CD14-positive monocyte (primary cell): ENCODE results near the gene AGAP1. TPM values are rescaled to one million over a fixed set of nuclear protein-coding genes. Genes with fewer than 3 reads are reported as not detected.

Experiments
- DNase-seq, 3 donors: peaks; one replicate each; pipeline ENCODE4 v3.0.0-alpha.2; 2011 to 2022
- H2AFZ ChIP-seq: 2 replicates; pipeline ENCODE4 v1.6.0; 2012; ENCODE audit warnings: mild to moderate bottlenecking, low read depth, low read length, inconsistent platforms; ENCODE audit not compliant: insufficient read depth, poor library complexity, severe bottlenecking
- H3K27ac ChIP-seq, 2 donors: 1 replicate in 1 of 2; 2 replicates in 1 of 2; pipeline ENCODE4 v1.5.1; 2012 to 2013; ENCODE audit warnings: low read length in 2 of 2, control low read depth in 1 of 2, inconsistent platforms in 1 of 2, low read depth in 1 of 2, mild to moderate bottlenecking in 1 of 2
- H3K27me3 ChIP-seq, 2 donors: one replicate each; pipeline versions ENCODE4 v1.6.0 to v1.6.1; 2011 to 2013; ENCODE audit warnings: low read length in 2 of 2; ENCODE audit not compliant: control insufficient read depth in 2 of 2, insufficient read depth in 2 of 2
- H3K36me3 ChIP-seq, 2 donors: replicated peaks in 1 of 2; 1 replicate in 1 of 2; 2 replicates in 1 of 2; pipeline versions ENCODE4 v1.5.1 to v1.6.1; 2012 to 2013; ENCODE audit warnings: low read length in 2 of 2, control low read depth in 1 of 2, inconsistent platforms in 1 of 2, mild to moderate bottlenecking in 1 of 2; ENCODE audit not compliant: insufficient read depth in 2 of 2, control insufficient read depth in 1 of 2
- H3K4me1 ChIP-seq, 2 donors: 1 replicate in 1 of 2; 2 replicates in 1 of 2; pipeline versions ENCODE4 v1.5.1 to v1.6.1; 2012 to 2013; ENCODE audit warnings: low read length in 2 of 2, control low read depth in 1 of 2, inconsistent platforms in 1 of 2, mild to moderate bottlenecking in 1 of 2, moderate library complexity in 1 of 2; ENCODE audit not compliant: insufficient read depth in 2 of 2, control insufficient read depth in 1 of 2
- H3K4me2 ChIP-seq: replicated peaks from 2 replicates; pipeline ENCODE3; 2012; ENCODE audit warnings: low read length, moderate library complexity, mild to moderate bottlenecking; ENCODE audit not compliant: poor library complexity, severe bottlenecking; ENCODE audit errors: extremely low read depth
- H3K4me3 ChIP-seq, 3 experiments: fragments of 200-600 bp in 1 of 3; sonication (generic) in 1 of 3; replicated peaks in 1 of 3; 1 replicate in 2 of 3; 2 replicates in 1 of 3; pipeline ENCODE4 v1.5.1; 2011 to 2013; ENCODE audit warnings: low read length in 3 of 3, mild to moderate bottlenecking in 3 of 3, control low read depth in 2 of 3, low read depth in 2 of 3, inconsistent platforms in 1 of 3, moderate library complexity in 1 of 3
- H3K79me2 ChIP-seq: 2 replicates; pipeline ENCODE4 v1.6.0; 2012; ENCODE audit warnings: mild to moderate bottlenecking, control low read depth, inconsistent platforms, low read length, moderate library complexity; ENCODE audit not compliant: insufficient read depth
- H3K9ac ChIP-seq: 2 replicates; pipeline ENCODE4 v1.6.0; 2017; ENCODE audit warnings: low read length, mild to moderate bottlenecking; ENCODE audit not compliant: insufficient read depth, poor library complexity, severe bottlenecking
- H3K9me3 ChIP-seq, 2 donors: replicated peaks in 1 of 2; 1 replicate in 1 of 2; 2 replicates in 1 of 2; pipeline versions ENCODE4 v1.5.1 to v1.6.1; 2012 to 2013; ENCODE audit warnings: low read length in 2 of 2, control low read depth in 1 of 2; ENCODE audit not compliant: control insufficient read depth in 1 of 2, insufficient read depth in 1 of 2
- H4K20me1 ChIP-seq: 2 replicates; pipeline ENCODE4 v1.6.0; 2012; ENCODE audit warnings: mild to moderate bottlenecking, low read length, control low read depth, moderate library complexity; ENCODE audit not compliant: insufficient read depth
- H3K27ac Mint-ChIP-seq, 7 donors: one replicate each; pipeline ENCODE4 v1.8.0; 2020; ENCODE audit warnings: mild to moderate bottlenecking in 7 of 7, mixed read lengths in 7 of 7, moderate library complexity in 6 of 7, inconsistent platforms in 2 of 7
- H3K27me3 Mint-ChIP-seq, 3 donors: one replicate each; pipeline ENCODE4 v1.8.0; 2021 to 2022; ENCODE audit warnings: low read depth in 3 of 3, mild to moderate bottlenecking in 3 of 3, mixed read lengths in 3 of 3, moderate library complexity in 3 of 3, inconsistent platforms in 1 of 3
- H3K36me3 Mint-ChIP-seq, 2 donors: one replicate each; pipeline ENCODE4 v1.8.0; 2020; ENCODE audit warnings: mixed read lengths in 2 of 2, inconsistent platforms in 1 of 2, mild to moderate bottlenecking in 1 of 2
- H3K4me1 Mint-ChIP-seq: one replicate; pipeline ENCODE4 v1.8.0; 2020; ENCODE audit warnings: mild to moderate bottlenecking, mixed read lengths
- H3K4me3 Mint-ChIP-seq, 2 donors: one replicate each; pipeline ENCODE4 v1.8.0; 2020; ENCODE audit warnings: mild to moderate bottlenecking in 2 of 2, mixed read lengths in 2 of 2, moderate library complexity in 1 of 2
- H3K9me3 Mint-ChIP-seq, 7 donors: one replicate each; pipeline ENCODE4 v1.8.0; 2020 to 2022; ENCODE audit warnings: mixed read lengths in 7 of 7, mild to moderate bottlenecking in 6 of 7, moderate library complexity in 6 of 7, inconsistent platforms in 2 of 7
- CTCF ChIP-seq: fragments of 200-600 bp; IDR thresholded peaks from one replicate; pipeline ENCODE4 v1.8.0; 2022; ENCODE audit warnings: antibody characterized with exemption, mild to moderate bottlenecking
- WGBS: methylation state at CpG from one replicate; pipeline ENCODE4 v1.1.5; 2013; ENCODE audit warnings: missing lambda C conversion rate; ENCODE audit not compliant: insufficient coverage; 5-methylcytosine and 5-hydroxymethylcytosine counted together
- intact Hi-C, 2 donors: fragments of 100-400 bp; cut with micrococcal nuclease; formaldehyde crosslinking; loops; one replicate each; pipeline versions ENCODE4 v1.15.0 to v1.15.1; 2023
- polyA plus RNA-seq, 3 donors: library from polyadenylated mRNA; depleted of rRNA in 1 of 3; unstranded in 2 of 3; stranded (reverse) in 1 of 3; fragments of 300-500 nt in 2 of 3; fragments of >200 nt in 1 of 3; fragmentation: Illumina TruSeq in 2 of 3; gene quantifications; 1 replicate in 2 of 3; 2 replicates in 1 of 3; pipeline ENCODE4 v1.2.3, GENCODE V29; 2012 to 2021

AGAP1 gene
- polyA plus RNA-seq, 3 donors: 0.12 TPM; not detected in 2

DNA sequence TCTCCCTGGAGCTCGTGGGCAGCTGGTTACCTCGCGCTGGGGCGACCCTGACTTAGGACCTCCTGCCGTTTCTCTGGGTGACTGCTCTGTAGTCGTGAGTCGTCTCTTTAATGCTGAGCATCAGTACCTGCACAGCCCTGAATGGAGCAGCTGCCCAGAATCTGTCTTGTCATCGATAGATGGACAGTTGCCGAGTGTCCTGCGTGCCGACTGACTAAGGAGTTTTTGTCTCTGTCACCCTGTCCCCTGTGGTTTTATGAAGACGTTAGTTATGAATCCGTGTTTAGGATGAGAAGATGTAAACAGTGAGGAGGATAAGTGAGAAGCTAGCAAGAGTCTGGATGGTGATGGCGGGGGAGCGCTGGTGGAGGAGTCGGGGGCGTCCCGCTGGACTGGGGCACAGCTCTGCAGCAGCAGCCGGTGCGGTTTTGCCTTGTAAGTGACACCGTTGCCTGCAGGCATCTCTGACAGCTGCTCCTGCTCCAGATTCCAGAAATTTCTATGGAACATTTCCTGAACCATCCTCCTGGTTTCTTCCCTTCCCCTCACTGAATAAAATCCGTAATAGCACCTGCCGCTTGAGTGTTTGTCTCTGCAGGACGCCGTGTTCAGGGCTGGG is 13.3 kb downstream of the AGAP1 start:
- no peaks in the 10 kb centered on the region for H3K4me1 ChIP-seq
- Mint-ChIP-seq H3K4me1 (no peaks in the 10 kb centered on the region), H3K9me3 (peaks cover 0 to 14% (median 0%) of the 10 kb centered on the region in 7 donors), H3K4me3 (no peak overlapping the region), H3K27me3 (peaks cover 18 to 25% (median 21%) of the 10 kb centered on the region in 3 donors), H3K27ac (no peak overlapping the region), H3K36me3 (no peaks in the 10 kb centered on the region)
- intact Hi-C loops: no loop called here
- H3K27ac ChIP-seq: no peak overlapping the region
- peaks cover 0 to 2% of the 10 kb centered on the region in 2 donors for H3K9me3 ChIP-seq
- DNase-seq: no peak
- no peaks in the 10 kb centered on the region for H3K36me3 ChIP-seq
- H3K4me3 ChIP-seq: no peak overlapping the region
- H4K20me1 ChIP-seq: no peaks in the 10 kb centered on the region
- H3K4me2 ChIP-seq: no peak overlapping the region
- TF ChIP-seq CTCF: no peak
- no peaks in the 10 kb centered on the region for H3K79me2 ChIP-seq
- 90% methylated on average over 25 of the region's 25 CpGs for WGBS
- H3K9ac ChIP-seq: no peak overlapping the region
- H3K27me3 ChIP-seq: peaks cover 3 to 17% of the 10 kb centered on the region in 2 donors
- H2AFZ ChIP-seq: no peak overlapping the region

GRCh38 chr2:235507928-235508327 is 14.1 kb downstream of the AGAP1 start:
- H3K79me2 ChIP-seq: no peaks in the 10 kb centered on the region
- WGBS: 91% methylated on average over 4 of the region's 6 CpGs
- H2AFZ ChIP-seq: no peak overlapping the region

More at GRCh38 chr2:235507928-235508327, 14.1 kb downstream of the AGAP1 start:
- H3K27me3 ChIP-seq: peaks cover 0 to 9% of the 10 kb centered on the region in 2 donors
- no peak overlapping the region for H3K27ac ChIP-seq
- Mint-ChIP-seq H3K9me3 (peaks cover 0 to 14% (median 0%) of the 10 kb centered on the region in 7 donors), H3K4me1 (no peaks in the 10 kb centered on the region), H3K36me3 (no peaks in the 10 kb centered on the region), H3K4me3 (no peak overlapping the region), H3K27me3 (peaks cover 10 to 17% (median 14%) of the 10 kb centered on the region in 3 donors), H3K27ac (no peak overlapping the region)
- DNase-seq: no peak
- intact Hi-C loops: no loop called here
- no peaks in the 10 kb centered on the region for H3K36me3 ChIP-seq
- H3K4me3 ChIP-seq: no peak overlapping the region
- H3K9ac ChIP-seq: no peak overlapping the region
- H3K9me3 ChIP-seq: no peaks in the 10 kb centered on the region
- H3K4me2 ChIP-seq: no peak overlapping the region
- no peak for TF ChIP-seq CTCF
- no peaks in the 10 kb centered on the region for H3K4me1 ChIP-seq
- no peaks in the 10 kb centered on the region for H4K20me1 ChIP-seq
